PC-3 (cell line): ENCODE data around the gene UROC1. TPM values are rescaled to one million over a fixed set of nuclear protein-coding genes. Genes with fewer than 3 reads are reported as not detected.

Source experiments
- ATAC-seq: fragments of 200-7000 bp; cut with Tn5 transposase; 2 replicates; pipeline ENCODE4 v1.9.1; 2020; ENCODE audit warnings: mild to moderate bottlenecking, moderate library complexity
- BruUV-seq: library from RNA; stranded (reverse); fragments of 400-500 nt; replicated peaks from 2 replicates; lab custom pipeline; 2021; lab: Mats Ljungman, UMichigan
- CTCF ChIA-PET: fragments of 300-600 bp; sonication (Branson Sonifier 250); formaldehyde crosslinking; loops from one replicate; lab custom pipeline; 2022; ENCODE audit warnings: antibody characterized with exemption; lab: Charles Lee
- POLR2A ChIA-PET: fragments of 300-600 bp; sonication (Branson Sonifier 250); formaldehyde crosslinking; loops from one replicate; lab custom pipeline; 2022; ENCODE audit warnings: antibody characterized with exemption; ENCODE audit not compliant: unreplicated experiment; lab: Charles Lee
- DNase-seq: peaks from one replicate; pipeline ENCODE4 v3.0.0-alpha.2; 2015
- H2AFZ ChIP-seq: fragments of 300-600 bp; sonication (generic); 2 replicates; pipeline ENCODE4 v1.6.0; 2016; ENCODE audit warnings: antibody characterized with exemption, low read length
- H3F3A ChIP-seq: fragments of 300-600 bp; sonication (generic); one replicate; pipeline ENCODE4 v1.6.0; 2017; ENCODE audit warnings: antibody characterized with exemption, low read length, control low read depth, mild to moderate bottlenecking; ENCODE audit not compliant: unreplicated experiment
- H3K27ac ChIP-seq: fragments of 300-600 bp; sonication (generic); 2 replicates; pipeline ENCODE4 v1.5.1; 2016; ENCODE audit warnings: mild to moderate bottlenecking, low read length
- H3K27me3 ChIP-seq: fragments of 300-600 bp; sonication (generic); 2 replicates; pipeline ENCODE4 v1.6.1; 2016; ENCODE audit warnings: low read length, mixed read lengths
- H3K36me3 ChIP-seq: fragments of 300-600 bp; sonication (generic); 2 replicates; pipeline ENCODE4 v1.6.1; 2016; ENCODE audit warnings: low read depth, mixed run types, low read length, mixed read lengths
- H3K4me1 ChIP-seq: fragments of 300-600 bp; sonication (generic); 2 replicates; pipeline ENCODE4 v1.5.1; 2016; ENCODE audit warnings: low read length; ENCODE audit not compliant: insufficient read depth
- H3K4me2 ChIP-seq: fragments of 300-600 bp; sonication (generic); 2 replicates; pipeline ENCODE4 v1.6.0; 2016; ENCODE audit warnings: low read length
- H3K4me3 ChIP-seq: fragments of 300-600 bp; sonication (generic); 2 replicates; pipeline ENCODE4 v1.5.1; 2016; ENCODE audit warnings: mild to moderate bottlenecking, low read length, mixed read lengths
- H3K79me2 ChIP-seq: fragments of 300-600 bp; sonication (generic); 2 replicates; pipeline ENCODE4 v1.6.1; 2017; ENCODE audit warnings: low read length, mixed read lengths
- H3K9ac ChIP-seq: fragments of 300-600 bp; sonication (generic); 2 replicates; pipeline ENCODE4 v1.6.0; 2016; ENCODE audit warnings: mild to moderate bottlenecking, low read length
- H3K9me2 ChIP-seq: fragments of 300-600 bp; sonication (generic); replicated peaks from 2 replicates; pipeline ENCODE4 v1.6.1; 2016; ENCODE audit warnings: mixed run types, low read length, mixed read lengths
- H3K9me3 ChIP-seq: fragments of 300-600 bp; sonication (generic); 2 replicates; pipeline ENCODE4 v1.6.1; 2016; ENCODE audit warnings: low read length, mixed read lengths
- H4K20me1 ChIP-seq: fragments of 300-600 bp; sonication (generic); 2 replicates; pipeline ENCODE4 v1.6.1; 2016; ENCODE audit warnings: low read length, mixed read lengths
- EZH2 ChIP-seq: fragments of 300-600 bp; sonication (generic); IDR thresholded peaks from one replicate; pipeline ENCODE4 v1.6.1; 2017; ENCODE audit warnings: antibody characterized with exemption, mild to moderate bottlenecking, low read length; ENCODE audit not compliant: unreplicated experiment
- EZH2phosphoT487 ChIP-seq: fragments of 300-600 bp; sonication (generic); IDR thresholded peaks from 2 replicates; pipeline ENCODE4 v1.6.1; 2018; ENCODE audit warnings: mild to moderate bottlenecking, antibody characterized with exemption, low read length, borderline replicate concordance
- intact Hi-C: fragments of 100-400 bp; cut with micrococcal nuclease; formaldehyde crosslinking; loops from 2 replicates; pipeline ENCODE4 v1.9.0; 2023
- total RNA-seq: library from RNA; depleted of rRNA; stranded (reverse); fragments of >200 nt; gene quantifications from 2 replicates; pipeline ENCODE4 v1.2.3, GENCODE V29; 2014
- TF ChIP-seq, protein P1 (sequence below): fragments of 300-600 bp; sonication (generic); conservative IDR thresholded peaks from 2 replicates; pipeline ENCODE4 v1.5.1; 2017; ENCODE audit warnings: antibody characterized with exemption, low read depth, mild to moderate bottlenecking, low read length

Gene UROC1
- total RNA-seq, 1 experiment from 2014 or later = not detected

DNA sequence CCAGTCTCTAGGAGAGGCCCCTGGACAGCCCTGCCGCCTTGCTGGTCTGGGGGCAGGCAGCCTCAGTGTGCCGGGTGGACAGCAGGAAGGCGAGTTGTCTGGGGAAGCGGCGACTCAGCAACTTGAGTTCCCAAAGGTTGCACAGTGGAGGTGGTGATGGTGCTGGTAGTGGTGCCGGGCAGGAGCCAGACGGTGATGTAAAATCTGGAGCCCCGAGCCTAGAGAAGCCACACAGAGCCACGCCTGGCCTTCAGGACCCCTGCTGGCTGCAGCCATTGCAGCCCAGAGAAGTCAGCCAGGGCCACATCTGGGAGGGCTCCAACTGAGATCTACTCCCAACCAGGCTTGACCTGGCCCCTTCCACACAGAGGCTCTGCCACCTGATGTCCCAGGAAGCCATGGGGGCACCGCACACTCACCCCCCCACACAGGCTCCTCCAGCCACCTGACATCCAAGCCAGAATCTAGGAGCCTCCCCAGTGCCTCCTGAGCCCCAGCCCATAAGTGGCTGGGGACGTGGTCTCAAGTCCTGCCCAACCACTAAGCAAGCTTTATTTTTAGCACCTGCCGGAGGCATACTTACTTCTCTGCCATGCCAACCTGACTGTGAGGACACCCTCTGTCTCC is 32.4 kb upstream of the UROC1 start:
- Histone ChIP-seq H3K9ac (no peak overlapping the region), H3K36me3 (no peaks in the 10 kb centered on the region), H3K4me3 (no peak overlapping the region), H3K79me2 (no peaks in the 10 kb centered on the region), H3F3A (no peaks in the 10 kb centered on the region), H2AFZ (no peak overlapping the region), H4K20me1 (no peaks in the 10 kb centered on the region), H3K27ac (no peak overlapping the region), H3K4me2 (no peak overlapping the region), H3K4me1 (no peaks in the 10 kb centered on the region), H3K9me2 (no peaks in the 10 kb centered on the region), H3K9me3 (no peaks in the 10 kb centered on the region), H3K27me3 (0 out of 2 replicates have a peak, but pooled peaks cover 10% of the 10 kb centered on the region)
- ChIA-PET POLR2A (no interaction called here), CTCF (no interaction called here)
- no peak for TF ChIP-seq EZH2
- no peak for TF ChIP-seq EZH2phosphoT487
- BruUV-seq = no TSS peak
- DNase-seq (no peak), ATAC-seq (no peak)
- intact Hi-C loops = no loop called here

DNA sequence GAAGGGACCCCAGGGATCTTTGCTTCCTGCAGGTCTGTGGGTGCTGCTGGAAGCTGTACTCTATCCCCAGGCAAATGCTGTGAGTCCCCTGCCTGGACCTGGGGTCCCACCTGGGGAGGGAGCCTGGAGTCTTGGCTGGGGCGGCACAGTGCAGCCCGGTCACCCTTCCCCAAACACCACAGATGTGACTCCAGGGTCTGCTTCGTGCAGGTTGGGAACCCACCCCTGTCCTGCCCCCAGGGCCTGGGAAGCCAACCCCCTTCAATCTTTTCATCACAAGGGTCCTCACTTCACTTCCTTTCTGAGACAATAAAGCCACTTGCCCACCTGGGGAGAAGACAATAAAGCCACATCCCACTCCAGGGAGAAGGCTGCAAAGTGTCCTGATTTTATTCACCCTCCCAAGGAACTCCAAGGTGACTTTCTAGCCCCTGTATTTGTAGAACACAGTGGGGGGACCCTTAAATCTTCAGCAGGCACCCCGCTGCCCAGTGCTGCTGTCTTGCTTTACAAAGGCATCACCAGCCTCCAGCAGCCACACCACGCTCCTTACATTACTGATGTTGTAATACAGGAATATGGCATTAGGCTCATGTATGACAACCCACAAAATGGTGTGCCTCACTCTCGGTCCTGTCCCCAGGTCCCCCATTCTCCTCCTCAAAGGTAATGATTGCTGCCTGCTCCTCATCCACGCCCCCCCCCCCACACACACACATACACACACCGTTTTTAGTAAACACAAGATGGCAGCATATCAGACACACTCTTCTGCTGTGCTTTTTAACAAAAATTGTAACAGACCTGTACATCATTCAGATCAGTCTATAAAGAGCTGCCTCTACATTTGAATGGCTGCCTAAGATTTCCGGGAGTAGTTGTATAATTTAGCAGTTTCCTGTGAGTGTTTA is 31.2 kb upstream of the UROC1 start:
- POLR2A ChIA-PET = no interaction called here
- Histone ChIP-seq H3K9me2 (no peaks in the 10 kb centered on the region), H3K27me3 (0 out of 2 replicates have a peak, but pooled peaks cover 10% of the 10 kb centered on the region), H3K4me2 (no peak overlapping the region), H3K27ac (no peak overlapping the region), H4K20me1 (no peaks in the 10 kb centered on the region), H3K79me2 (no peaks in the 10 kb centered on the region), H3K9ac (no peak overlapping the region), H3F3A (no peaks in the 10 kb centered on the region), H3K9me3 (no peaks in the 10 kb centered on the region), H2AFZ (no peak overlapping the region), H3K4me3 (no peak overlapping the region), H3K4me1 (no peaks in the 10 kb centered on the region), H3K36me3 (no peaks in the 10 kb centered on the region)
- CTCF ChIA-PET = no interaction called here
- TF ChIP-seq, protein P1, sequence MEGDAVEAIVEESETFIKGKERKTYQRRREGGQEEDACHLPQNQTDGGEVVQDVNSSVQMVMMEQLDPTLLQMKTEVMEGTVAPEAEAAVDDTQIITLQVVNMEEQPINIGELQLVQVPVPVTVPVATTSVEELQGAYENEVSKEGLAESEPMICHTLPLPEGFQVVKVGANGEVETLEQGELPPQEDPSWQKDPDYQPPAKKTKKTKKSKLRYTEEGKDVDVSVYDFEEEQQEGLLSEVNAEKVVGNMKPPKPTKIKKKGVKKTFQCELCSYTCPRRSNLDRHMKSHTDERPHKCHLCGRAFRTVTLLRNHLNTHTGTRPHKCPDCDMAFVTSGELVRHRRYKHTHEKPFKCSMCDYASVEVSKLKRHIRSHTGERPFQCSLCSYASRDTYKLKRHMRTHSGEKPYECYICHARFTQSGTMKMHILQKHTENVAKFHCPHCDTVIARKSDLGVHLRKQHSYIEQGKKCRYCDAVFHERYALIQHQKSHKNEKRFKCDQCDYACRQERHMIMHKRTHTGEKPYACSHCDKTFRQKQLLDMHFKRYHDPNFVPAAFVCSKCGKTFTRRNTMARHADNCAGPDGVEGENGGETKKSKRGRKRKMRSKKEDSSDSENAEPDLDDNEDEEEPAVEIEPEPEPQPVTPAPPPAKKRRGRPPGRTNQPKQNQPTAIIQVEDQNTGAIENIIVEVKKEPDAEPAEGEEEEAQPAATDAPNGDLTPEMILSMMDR = no peak
- TF ChIP-seq EZH2 (no peak), EZH2phosphoT487 (no peak)
- no TSS peak for BruUV-seq
- DNase-seq (no peak), ATAC-seq (no peak)
- intact Hi-C loops = no loop called here

- BruUV-seq = no TSS peak
- Histone ChIP-seq H3K27me3 (0 out of 2 replicates have a peak, but pooled peaks cover 10% of the 10 kb centered on the region), H3K9me2 (no peaks in the 10 kb centered on the region), H3K4me1 (no peaks in the 10 kb centered on the region), H2AFZ (no peak overlapping the region), H3K4me2 (no peak overlapping the region), H3K9me3 (no peaks in the 10 kb centered on the region), H3F3A (no peaks in the 10 kb centered on the region), H3K4me3 (no peak overlapping the region), H3K27ac (no peak overlapping the region), H3K9ac (no peak overlapping the region), H4K20me1 (no peaks in the 10 kb centered on the region), H3K36me3 (no peaks in the 10 kb centered on the region), H3K79me2 (no peaks in the 10 kb centered on the region)
- ChIA-PET POLR2A (no interaction called here), CTCF (no interaction called here)
- ATAC-seq (no peak), DNase-seq (no peak)
- intact Hi-C loops = no loop called here
- TF ChIP-seq, protein P1 = no peak
- TF ChIP-seq EZH2 = no peak
- TF ChIP-seq EZH2phosphoT487 = no peak
Observed at GRCh38 chr3:126547721-126548120, 30.1 kb upstream of the UROC1 start.
